RKO (cell line): ENCODE measurements around the gene GNRH2.
"Not testable (repeated sequence)": the region's sequence is repeated elsewhere in the genome, so short reads cannot be mapped to it uniquely, and the experiment has no call there.

Source experiments
- DNase-seq: peaks from one replicate; pipeline ENCODE4 v3.0.0-alpha.2; 2016; ENCODE audit warnings: low spot score

Gene GNRH2

GRCh38 chr20:3073251-3073643, 29.8 kb downstream of the GNRH2 start:
- not testable (repeated sequence) for DNase-seq

DNA sequence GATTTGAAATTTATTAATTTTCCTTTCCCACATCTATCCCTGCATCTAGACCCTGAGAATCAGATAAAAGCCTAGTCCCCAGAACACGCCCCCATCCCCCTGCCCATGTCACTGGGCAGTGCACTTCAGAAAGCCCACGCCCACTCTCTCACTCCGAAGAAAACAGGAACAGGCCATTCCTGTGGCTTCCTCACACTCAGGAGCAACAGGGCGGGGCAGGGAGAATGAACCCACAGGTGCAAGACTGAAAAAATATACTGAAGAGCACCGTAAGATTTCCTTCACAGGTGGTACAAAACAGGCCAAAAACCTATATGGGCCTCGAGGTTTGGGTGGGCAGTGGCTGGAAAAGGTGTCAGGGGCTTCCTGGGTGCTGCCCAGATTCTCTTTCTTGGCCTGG, 31.4 kb downstream of the GNRH2 start:
- DNase-seq, result no peak

DNA sequence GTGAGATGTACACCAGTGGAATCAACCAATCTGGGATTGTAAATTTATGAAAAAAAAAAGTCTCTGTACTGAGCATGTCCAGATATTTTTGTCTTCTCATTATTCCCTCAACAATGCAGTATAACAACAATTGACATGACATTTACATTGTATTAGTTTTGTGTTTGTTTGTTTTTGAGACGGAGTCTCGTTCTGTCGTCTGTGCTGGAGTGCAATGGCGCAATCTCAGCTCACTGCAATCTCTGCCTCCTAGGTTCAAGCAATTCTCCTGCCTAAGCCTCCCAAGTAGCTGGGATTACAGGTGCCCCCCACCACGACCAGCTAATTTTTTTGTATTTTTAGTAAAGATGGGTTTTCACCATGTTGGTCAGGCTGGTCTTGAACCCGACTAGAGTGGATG, 31.9 kb downstream of the GNRH2 start:
- DNase-seq, result not testable (repeated sequence)

DNA sequence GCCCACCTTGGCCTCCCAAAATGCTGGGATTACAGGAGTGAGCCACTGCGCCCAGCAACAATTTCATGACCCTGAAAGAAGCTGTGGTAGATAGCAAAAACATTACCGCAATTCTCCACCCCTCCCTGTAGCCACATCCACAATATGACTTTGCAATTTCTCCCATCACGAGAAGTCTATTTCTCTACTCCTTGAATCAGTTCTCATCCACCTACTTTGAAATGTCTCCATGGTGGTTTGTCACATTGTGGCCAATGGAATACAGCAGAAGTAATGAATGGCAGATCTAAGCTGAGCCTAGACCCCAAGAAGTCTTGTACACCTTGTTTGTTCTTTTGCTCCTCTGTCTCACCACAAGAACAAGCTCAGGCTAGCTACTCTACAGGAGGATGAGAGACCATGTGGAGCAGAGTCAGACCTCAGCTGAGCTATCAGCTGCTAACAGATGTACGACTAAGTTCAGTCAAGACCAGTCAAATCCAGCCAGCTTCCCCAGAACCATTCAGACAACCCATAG, 34.3 kb downstream of the GNRH2 start:
- DNase-seq, result no peak

GRCh38 chr20:3080939-3081388, 37.5 kb downstream of the GNRH2 start:
- DNase-seq, result no peak

DNA sequence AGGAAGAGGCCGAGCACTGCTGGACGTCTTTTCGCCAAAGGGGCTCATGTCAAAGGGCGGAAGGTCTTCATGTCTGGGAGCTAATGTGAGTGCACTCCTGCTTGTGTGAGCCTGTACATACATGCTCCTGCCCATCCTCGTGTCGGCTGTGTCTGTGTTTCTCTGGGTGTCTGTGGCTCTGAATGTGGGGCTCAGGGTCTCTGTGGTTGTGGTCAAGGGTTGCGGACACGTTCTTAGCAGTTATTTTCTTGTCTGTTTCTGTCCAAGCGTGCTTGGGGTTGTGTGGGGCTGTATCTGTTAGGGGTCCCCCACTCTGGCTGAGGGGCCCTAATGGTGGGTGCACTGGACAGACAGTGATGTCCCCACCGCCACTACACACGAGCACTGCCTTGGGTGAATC, 38.2 kb downstream of the GNRH2 start:
- no peak for DNase-seq

GRCh38 chr20:3082306-3082951, 39.0 kb downstream of the GNRH2 start:
- no peak for DNase-seq

DNA sequence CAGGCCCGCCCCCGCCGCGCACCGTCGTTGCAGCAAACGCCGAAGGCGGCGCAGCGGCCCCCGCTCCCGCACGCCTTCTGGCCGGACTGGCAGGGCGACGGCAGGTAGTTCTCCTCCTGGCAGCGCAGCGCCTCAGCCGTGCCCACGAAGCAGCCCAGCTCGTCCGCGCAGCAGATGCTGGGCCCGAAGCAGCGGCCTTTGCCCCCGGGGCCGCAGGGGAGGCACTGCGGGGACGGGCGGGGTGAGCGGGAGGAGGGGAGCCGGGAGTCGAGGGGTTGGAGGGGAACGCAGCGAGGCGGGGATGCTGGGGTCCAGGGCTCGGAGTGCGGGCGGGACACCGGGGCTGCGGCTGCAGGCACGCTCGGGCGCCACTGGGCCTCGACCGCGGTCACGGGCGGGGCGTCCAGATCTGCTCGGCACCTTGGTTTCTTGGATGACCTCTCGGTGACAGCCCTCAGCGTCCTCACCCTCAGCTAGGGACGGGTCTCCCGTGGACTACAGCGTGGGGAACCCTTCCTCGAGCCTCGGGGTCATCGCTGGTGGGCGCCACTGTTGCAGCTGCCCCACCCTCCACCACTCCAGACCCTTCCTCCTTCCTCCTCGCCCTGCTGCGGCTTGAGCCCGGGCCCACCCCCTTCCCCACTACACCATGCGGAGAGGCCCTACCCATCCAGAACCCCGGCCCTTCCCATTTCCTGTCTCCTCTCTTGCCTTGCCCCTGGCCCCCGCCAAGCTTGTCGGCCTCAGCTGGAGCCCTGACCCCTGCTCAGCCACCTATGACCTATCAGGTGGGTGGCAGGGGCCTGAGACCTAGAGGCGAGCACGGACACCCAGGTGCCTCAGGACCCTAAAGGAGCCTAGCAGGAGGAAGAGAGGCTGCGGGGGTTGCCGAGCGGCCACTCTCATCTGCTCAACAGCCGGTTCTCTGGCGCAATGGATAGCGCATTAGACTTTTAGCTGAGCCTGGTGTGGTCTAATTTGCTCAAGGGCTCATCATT, 39.8 kb downstream of the GNRH2 start:
- DNase-seq, result no peak

- no peak for DNase-seq
These were observed 41.0 kb downstream of the GNRH2 start, which contains the start of gene AVP for GRCh38 chr20:3084283-3084985. TSS of gene AVP (minus strand) at chr20:3084724. CDS start at chr20:3084674, 50 bp downstream.

GRCh38 chr20:3084986-3085360, 41.6 kb downstream of the GNRH2 start:
- DNase-seq, result no peak

DNA sequence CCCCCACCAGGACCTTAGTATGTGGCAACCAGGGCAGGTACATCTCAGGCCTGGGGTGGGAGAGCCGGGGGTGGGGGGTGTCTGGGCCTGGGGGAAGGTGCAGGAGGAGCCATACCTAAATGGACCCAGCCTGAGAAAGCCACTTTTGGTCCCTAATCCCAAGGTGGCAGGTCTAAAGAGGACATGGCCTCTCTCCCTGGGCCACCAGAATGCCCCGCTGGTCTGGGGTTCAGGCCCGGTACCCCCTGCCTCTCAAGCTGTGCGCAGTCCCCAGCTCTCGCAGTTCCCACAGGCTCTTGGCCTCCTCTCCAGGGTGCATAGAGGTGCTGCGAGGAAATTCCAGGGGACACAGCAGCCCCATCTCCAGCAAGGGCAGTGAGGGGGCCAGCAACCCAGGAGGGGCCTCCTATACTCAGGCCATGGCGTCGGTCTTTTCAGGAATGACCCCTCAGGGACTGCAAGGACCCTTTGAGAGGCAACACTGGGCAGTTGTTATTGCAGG, 42.2 kb downstream of the GNRH2 start:
- DNase-seq, result no peak

DNA sequence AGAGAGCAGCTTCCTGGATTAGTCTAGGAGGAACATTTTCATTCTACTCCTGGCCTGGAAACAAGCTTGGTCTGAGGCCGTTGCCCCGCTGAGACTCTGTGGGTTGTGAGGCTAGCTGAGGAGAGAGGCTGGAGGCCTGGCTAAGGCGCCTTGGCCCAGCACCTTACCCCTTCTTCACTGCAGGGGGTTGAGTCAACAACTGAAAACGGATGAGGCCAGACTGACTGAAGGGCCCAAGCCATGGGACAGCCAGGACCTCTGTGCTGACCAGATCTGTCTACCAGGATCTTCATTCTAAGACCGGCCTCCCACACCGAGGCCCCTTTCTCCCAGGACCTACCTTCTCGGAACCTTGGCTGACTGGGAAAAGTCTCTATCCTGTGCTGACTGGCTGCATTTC, 44.6 kb downstream of the GNRH2 start:
- no peak for DNase-seq

DNA sequence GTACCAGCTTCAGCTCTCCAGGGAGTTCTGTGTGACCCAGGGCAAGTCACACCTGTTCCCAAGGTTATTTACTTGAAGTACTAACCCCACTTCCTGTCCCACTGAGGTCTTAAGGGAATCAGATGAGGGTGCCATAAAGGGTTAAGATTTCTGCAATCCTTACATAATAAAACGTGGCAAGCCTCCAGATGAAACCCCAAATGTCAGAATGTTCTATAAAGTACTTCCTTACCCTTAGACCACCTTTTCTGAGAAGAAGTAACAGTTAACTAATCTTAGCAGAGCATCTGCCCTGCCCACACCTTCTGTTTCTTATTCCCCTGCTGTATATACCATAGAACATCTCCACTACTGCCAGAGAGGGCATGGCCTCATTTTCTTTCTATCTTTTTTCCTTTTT, 47.1 kb downstream of the GNRH2 start:
- no peak for DNase-seq

DNA sequence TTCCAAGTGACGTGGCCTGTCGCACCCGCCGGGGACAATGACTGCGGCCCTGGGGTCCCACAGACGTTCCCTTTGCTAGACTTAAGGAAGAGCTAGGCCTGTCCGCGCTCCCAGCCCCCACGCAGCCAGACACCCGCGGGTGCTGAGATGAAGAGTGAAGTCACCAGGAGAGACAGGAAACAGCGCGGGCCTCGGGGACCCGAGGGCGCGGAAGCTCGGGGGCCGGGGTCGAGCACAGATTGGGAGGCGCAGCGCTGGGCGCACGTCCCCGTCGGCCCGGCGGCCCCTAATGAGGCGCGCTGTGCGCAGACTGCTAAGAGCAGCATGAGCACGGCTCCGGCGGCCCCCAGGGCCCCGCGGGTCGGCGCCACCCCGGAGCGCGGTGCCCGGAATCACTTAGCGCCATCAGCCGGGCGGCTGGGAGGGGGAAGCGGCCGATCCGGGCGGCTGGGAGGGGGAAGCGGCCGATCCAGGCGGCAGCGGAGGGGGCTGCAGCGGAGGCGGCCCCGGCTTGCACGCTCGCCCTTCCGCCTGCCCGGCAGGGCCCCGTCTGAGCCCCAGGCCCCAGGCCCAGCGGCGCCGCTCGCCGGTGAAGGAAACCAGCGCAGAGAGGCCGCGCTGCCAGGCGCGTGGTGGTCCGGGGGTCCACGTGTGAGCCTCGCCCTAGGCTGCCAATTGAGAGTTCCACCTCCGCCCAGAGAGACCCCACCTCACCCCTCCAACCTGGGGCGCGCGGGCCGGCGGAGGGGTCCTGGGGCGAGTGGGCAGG, 49.4 kb downstream of the GNRH2 start:
- DNase-seq, result no peak

GRCh38 chr20:3093861-3094361, 50.5 kb downstream of the GNRH2 start:
- no peak for DNase-seq

DNA sequence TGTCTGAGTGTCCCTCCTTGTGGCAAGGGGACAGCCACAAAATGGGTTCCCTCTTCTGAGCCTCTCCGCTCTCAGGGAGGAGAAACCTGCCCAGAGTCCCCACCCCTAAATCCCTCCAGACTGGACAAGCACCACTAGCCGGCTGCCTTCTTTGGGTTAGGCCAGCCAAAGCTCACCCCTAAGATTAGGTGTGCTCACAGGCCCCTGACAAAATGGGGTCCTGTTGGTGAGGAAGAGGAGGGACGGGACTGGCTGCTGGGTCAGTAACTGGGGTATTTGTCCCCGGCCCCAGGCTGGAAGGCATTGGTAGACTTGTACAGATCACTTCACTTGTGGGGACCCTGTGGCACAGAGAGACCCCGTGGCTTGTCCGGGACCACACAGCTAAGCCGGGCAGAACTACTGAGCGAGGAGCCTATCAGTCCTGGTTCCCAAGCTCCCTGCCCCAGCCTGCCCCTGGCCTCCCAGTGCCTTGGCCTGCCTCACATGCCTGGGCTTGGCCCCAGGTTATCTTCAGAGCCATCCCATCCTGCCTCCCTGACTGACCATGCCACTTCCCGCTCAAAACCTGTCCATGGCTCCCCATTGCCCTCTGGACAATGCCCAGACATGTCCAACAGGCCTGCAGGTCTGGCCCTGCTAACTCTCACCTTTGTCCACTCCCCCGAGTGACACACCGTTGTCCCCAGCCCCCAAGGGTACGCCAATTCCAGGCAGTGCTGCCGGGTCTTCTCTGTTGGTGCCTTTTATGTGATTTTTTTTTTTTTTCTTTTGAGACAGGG, 51.6 kb downstream of the GNRH2 start:
- DNase-seq, result no peak
